ENCODE results near the gene FANCG.

DNA sequence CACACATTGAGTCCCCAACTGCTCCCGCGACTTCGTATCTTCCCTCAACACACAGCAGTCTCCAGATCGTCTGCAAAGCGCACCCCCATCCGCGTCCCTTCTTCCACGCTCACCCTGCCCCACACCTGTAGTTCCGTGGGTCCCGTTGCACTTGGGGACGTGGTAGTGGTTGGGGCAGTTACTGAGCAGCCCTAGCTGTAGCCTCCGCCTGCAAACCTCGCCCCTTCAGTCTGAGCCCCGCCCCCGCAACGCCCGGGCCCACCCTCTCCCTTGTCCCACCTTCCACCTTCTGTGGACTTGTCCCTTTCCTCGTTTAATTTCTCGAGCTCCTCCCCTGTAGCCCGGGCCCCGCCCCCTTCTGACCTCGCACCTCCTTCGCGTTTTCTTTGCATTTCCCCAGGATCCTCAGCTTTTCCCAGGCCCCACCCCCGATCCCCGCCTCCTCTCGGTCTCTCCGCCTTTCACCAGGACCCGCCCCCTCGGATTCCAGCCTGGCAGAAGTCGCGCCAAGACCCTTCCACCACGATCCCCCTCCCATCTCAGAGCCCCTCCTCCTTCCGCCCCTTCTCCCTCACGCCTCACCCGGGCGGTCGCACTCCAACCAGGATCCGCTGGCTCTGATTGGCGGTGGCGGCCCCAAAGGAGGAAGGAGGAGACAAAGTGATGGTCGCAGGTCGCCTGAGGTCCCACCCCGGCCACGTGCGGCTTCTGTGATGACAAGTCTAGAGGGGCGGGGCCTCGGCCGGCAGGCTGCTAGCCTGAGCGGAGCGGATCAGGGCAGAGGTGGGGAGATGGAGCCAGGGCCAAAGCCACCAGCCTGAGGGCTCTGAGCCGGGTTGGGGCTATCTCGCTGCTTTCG lies 36.2 kb upstream of the FANCG start, which contains the start of gene ATOSB:
- TF ChIP-seq, protein P1, sequence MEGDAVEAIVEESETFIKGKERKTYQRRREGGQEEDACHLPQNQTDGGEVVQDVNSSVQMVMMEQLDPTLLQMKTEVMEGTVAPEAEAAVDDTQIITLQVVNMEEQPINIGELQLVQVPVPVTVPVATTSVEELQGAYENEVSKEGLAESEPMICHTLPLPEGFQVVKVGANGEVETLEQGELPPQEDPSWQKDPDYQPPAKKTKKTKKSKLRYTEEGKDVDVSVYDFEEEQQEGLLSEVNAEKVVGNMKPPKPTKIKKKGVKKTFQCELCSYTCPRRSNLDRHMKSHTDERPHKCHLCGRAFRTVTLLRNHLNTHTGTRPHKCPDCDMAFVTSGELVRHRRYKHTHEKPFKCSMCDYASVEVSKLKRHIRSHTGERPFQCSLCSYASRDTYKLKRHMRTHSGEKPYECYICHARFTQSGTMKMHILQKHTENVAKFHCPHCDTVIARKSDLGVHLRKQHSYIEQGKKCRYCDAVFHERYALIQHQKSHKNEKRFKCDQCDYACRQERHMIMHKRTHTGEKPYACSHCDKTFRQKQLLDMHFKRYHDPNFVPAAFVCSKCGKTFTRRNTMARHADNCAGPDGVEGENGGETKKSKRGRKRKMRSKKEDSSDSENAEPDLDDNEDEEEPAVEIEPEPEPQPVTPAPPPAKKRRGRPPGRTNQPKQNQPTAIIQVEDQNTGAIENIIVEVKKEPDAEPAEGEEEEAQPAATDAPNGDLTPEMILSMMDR (IDR thresholded peaks at IDR 0.05), result no peak
- TF ChIP-seq EZH2 (IDR thresholded peaks at IDR 0.05; ENCODE audit: borderline replicate concordance, insufficient read depth, low read depth, low read length, poor library complexity, severe bottlenecking), result no peak
